ENCODE measurements around the gene TANC1.

TANC1 gene

GRCh38 chr2:159232456-159233170, 264.2 kb downstream of the TANC1 start:
- no peak for DNase-seq

GRCh38 chr2:159234868-159235267, 266.4 kb downstream of the TANC1 start:
- DNase-seq = no peak

- no peak for DNase-seq
Measured at GRCh38 chr2:159243529-159243928, 275.1 kb downstream of the TANC1 start.

GRCh38 chr2:159246325-159246988, 278.0 kb downstream of the TANC1 start:
- DNase-seq = no peak

GRCh38 chr2:159249990-159250715, 281.7 kb downstream of the TANC1 start:
- DNase-seq = no peak

- no peak for DNase-seq
Measured at GRCh38 chr2:159251296-159252173, 283.1 kb downstream of the TANC1 start.

- no peak for DNase-seq
Measured at GRCh38 chr2:159252905-159253304, 284.5 kb downstream of the TANC1 start.

GRCh38 chr2:159256159-159256558, 287.7 kb downstream of the TANC1 start:
- DNase-seq = no peak

GRCh38 chr2:159262226-159262625, 293.8 kb downstream of the TANC1 start:
- no peak for DNase-seq

GRCh38 chr2:159262904-159263303, 294.5 kb downstream of the TANC1 start:
- no peak for DNase-seq

GRCh38 chr2:159265171-159265576, 296.7 kb downstream of the TANC1 start:
- DNase-seq = no peak

GRCh38 chr2:159266554-159266953, 298.1 kb downstream of the TANC1 start:
- no peak for DNase-seq

- DNase-seq = no peak
Measured at GRCh38 chr2:159267921-159268320, 299.5 kb downstream of the TANC1 start.

- DNase-seq = no peak
Measured at GRCh38 chr2:159270744-159271379, 302.4 kb downstream of the TANC1 start.

- DNase-seq = no peak
Measured at GRCh38 chr2:159272156-159272555, 303.7 kb downstream of the TANC1 start.

GRCh38 chr2:159275111-159275510, 306.7 kb downstream of the TANC1 start:
- DNase-seq = no peak

GRCh38 chr2:159279700-159280099, 311.3 kb downstream of the TANC1 start:
- no peak for DNase-seq

- DNase-seq = no peak
Measured at GRCh38 chr2:159281002-159281401, 312.6 kb downstream of the TANC1 start.
